ENCODE results near the gene DPH5.

The DPH5 gene

DNA sequence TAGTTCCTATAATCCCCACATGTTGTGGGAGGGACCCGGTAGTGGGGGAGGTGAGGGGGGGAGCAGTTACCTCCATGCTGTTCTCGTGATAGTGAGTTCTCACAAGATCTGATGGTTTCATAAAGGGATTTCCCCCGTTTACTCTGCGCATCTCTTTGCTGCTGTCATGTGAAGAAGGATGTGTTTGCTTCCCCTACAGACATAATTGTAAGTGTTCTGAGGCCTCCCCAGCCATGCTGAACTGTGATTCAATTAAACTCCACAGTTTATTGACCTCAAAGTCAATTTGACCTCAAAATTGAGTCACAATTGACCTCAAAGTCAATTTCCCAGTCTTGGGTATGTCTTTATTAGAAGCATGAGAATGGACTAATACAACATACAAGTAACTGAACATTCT lies 19.7 kb downstream of the DPH5 start:
- TF ChIP-seq NFRKB (IDR thresholded peaks at IDR 0.05): no peak
- no peak for TF ChIP-seq FOXA1 (IDR thresholded peaks at IDR 0.05)
- no peak for TF ChIP-seq TARDBP (IDR thresholded peaks at IDR 0.05)
- no peak for TF ChIP-seq HDGF (IDR thresholded peaks at IDR 0.05; ENCODE audit: borderline replicate concordance)
- no peak for TF ChIP-seq L3MBTL2 (conservative IDR thresholded peaks at IDR 0.05)
- TF ChIP-seq LEF1 (IDR thresholded peaks at IDR 0.05; ENCODE audit: borderline replicate concordance): no peak
- no peak for TF ChIP-seq FOXK2 (IDR thresholded peaks at IDR 0.05)
- TF ChIP-seq BHLHE40 (IDR thresholded peaks at IDR 0.05; ENCODE audit: borderline replicate concordance): no peak
- TF ChIP-seq SUZ12 (IDR thresholded peaks at IDR 0.05): no peak
- TF ChIP-seq ZNF384 (IDR thresholded peaks at IDR 0.05): no peak
- no peak for TF ChIP-seq FOXM1 (IDR thresholded peaks at IDR 0.05; ENCODE audit: borderline replicate concordance)
- no peak for TF ChIP-seq CTBP1 (IDR thresholded peaks at IDR 0.05; ENCODE audit: borderline replicate concordance)
- TF ChIP-seq SP1 (IDR thresholded peaks at IDR 0.05): no peak
- POLR2A ChIA-PET: interaction anchor here (1.1 kb wide), 1 partner anchor 20 kb away, joined by 3 read pairs; the partner anchor contains the start of gene DPH5
- CTCF ChIA-PET: no interaction called here
- DNase-seq (ENCODE audit: extremely low spot score): no peak

- no peak for TF ChIP-seq SUZ12 (IDR thresholded peaks at IDR 0.05)
- no peak for TF ChIP-seq ELF4 (IDR thresholded peaks at IDR 0.05)
- no peak for TF ChIP-seq LEF1 (IDR thresholded peaks at IDR 0.05; ENCODE audit: borderline replicate concordance)
- no peak for TF ChIP-seq NFRKB (IDR thresholded peaks at IDR 0.05)
- no peak for TF ChIP-seq SP1 (IDR thresholded peaks at IDR 0.05)
- TF ChIP-seq FOXA1 (IDR thresholded peaks at IDR 0.05): no peak
- no peak for TF ChIP-seq ZNF384 (IDR thresholded peaks at IDR 0.05)
- TF ChIP-seq BHLHE40 (IDR thresholded peaks at IDR 0.05; ENCODE audit: borderline replicate concordance): no peak
- no peak for TF ChIP-seq FOXK2 (IDR thresholded peaks at IDR 0.05)
- no peak for TF ChIP-seq TARDBP (IDR thresholded peaks at IDR 0.05)
- TF ChIP-seq ARNT (IDR thresholded peaks at IDR 0.05): no peak
- no peak for TF ChIP-seq FOXM1 (IDR thresholded peaks at IDR 0.05; ENCODE audit: borderline replicate concordance)
- no peak for TF ChIP-seq HDGF (IDR thresholded peaks at IDR 0.05; ENCODE audit: borderline replicate concordance)
- TF ChIP-seq PKNOX1 (IDR thresholded peaks at IDR 0.05): no peak
- no peak for TF ChIP-seq L3MBTL2 (conservative IDR thresholded peaks at IDR 0.05)
- TF ChIP-seq CTBP1 (IDR thresholded peaks at IDR 0.05; ENCODE audit: borderline replicate concordance): no peak
- no peak for DNase-seq (ENCODE audit: extremely low spot score)
- ChIA-PET CTCF (no interaction called here), POLR2A (no interaction called here)
These were observed 20.4 kb downstream of the DPH5 start for GRCh38 chr1:101005183-101005582.

GRCh38 chr1:101004670-101005069 lies 20.9 kb downstream of the DPH5 start:
- TF ChIP-seq FOXM1 (IDR thresholded peaks at IDR 0.05; ENCODE audit: borderline replicate concordance): no peak
- TF ChIP-seq HDGF (IDR thresholded peaks at IDR 0.05; ENCODE audit: borderline replicate concordance): no peak
- no peak for TF ChIP-seq ZNF384 (IDR thresholded peaks at IDR 0.05)
- TF ChIP-seq L3MBTL2 (conservative IDR thresholded peaks at IDR 0.05): no peak
- no peak for TF ChIP-seq TARDBP (IDR thresholded peaks at IDR 0.05)
- no peak for TF ChIP-seq LEF1 (IDR thresholded peaks at IDR 0.05; ENCODE audit: borderline replicate concordance)
- no peak for TF ChIP-seq PKNOX1 (IDR thresholded peaks at IDR 0.05)
- no peak for TF ChIP-seq ELF4 (IDR thresholded peaks at IDR 0.05)
- no peak for TF ChIP-seq ARNT (IDR thresholded peaks at IDR 0.05)
- TF ChIP-seq SP1 (IDR thresholded peaks at IDR 0.05): no peak
- no peak for TF ChIP-seq NFRKB (IDR thresholded peaks at IDR 0.05)
- TF ChIP-seq FOXA1 (IDR thresholded peaks at IDR 0.05): no peak
- no peak for TF ChIP-seq FOXK2 (IDR thresholded peaks at IDR 0.05)
- no peak for TF ChIP-seq SUZ12 (IDR thresholded peaks at IDR 0.05)
- no peak for TF ChIP-seq BHLHE40 (IDR thresholded peaks at IDR 0.05; ENCODE audit: borderline replicate concordance)
- POLR2A ChIA-PET: no interaction called here
- CTCF ChIA-PET: no interaction called here
- no peak for DNase-seq (ENCODE audit: extremely low spot score)

DNA sequence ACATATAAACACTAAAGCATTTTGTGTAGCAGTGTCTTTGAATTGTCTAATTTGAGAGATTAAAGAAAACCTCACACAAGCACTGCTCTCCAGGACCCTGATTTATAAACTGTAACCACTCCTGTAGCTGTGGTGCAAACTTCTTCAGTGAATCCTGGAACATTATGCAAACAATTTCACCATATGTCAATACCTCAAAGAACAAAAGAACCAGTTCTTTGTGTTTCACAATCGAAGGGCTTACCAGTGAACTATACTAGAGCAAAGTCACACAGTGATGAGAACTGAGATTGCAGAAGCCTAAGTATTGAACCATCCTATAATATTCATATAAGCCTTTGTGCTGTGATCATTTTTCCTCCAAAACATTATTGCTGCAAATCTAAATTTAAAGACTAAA lies 21.5 kb downstream of the DPH5 start:
- TF ChIP-seq PKNOX1 (IDR thresholded peaks at IDR 0.05) (no peak), HDGF (IDR thresholded peaks at IDR 0.05; ENCODE audit: borderline replicate concordance) (no peak), ELF4 (IDR thresholded peaks at IDR 0.05) (no peak), FOXA1 (IDR thresholded peaks at IDR 0.05) (no peak), FOXK2 (IDR thresholded peaks at IDR 0.05) (no peak), LEF1 (IDR thresholded peaks at IDR 0.05; ENCODE audit: borderline replicate concordance) (no peak), L3MBTL2 (conservative IDR thresholded peaks at IDR 0.05) (no peak), CTBP1 (IDR thresholded peaks at IDR 0.05; ENCODE audit: borderline replicate concordance) (no peak)
- ChIA-PET CTCF (no interaction called here), POLR2A (no interaction called here)
- DNase-seq (ENCODE audit: extremely low spot score): no peak

- ChIA-PET CTCF (no interaction called here), POLR2A (no interaction called here)
- no peak for DNase-seq (ENCODE audit: extremely low spot score)
- TF ChIP-seq NFRKB (IDR thresholded peaks at IDR 0.05): no peak
These were observed 22.5 kb downstream of the DPH5 start for GRCh38 chr1:101003012-101003650.

DNA sequence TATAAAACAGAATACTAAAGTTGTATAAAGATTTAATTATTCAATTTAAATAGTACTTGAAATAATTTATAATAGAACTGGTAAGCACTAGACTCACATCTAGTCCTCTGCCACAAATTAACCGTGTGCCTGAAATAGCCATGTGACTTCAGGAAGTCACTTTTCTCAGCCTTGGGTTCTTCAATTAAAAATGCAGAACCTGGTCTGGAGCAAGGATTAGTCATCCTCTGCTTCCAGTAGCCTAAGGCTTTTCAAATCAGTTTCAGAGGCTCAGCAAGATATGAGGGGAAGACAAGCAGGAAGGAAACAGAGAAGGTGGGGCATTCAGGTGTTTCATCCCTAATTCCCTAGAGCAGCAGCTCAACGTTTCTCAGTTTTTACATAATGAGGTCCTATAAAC lies 23.0 kb downstream of the DPH5 start:
- ChIA-PET CTCF (no interaction called here), POLR2A (no interaction called here)
- peak; percentile 11 for DNase-seq (ENCODE audit: extremely low spot score)
- TF ChIP-seq ZNF384 (IDR thresholded peaks at IDR 0.05): no peak
- TF ChIP-seq HDGF (IDR thresholded peaks at IDR 0.05; ENCODE audit: borderline replicate concordance): no peak
